ENCODE results near the gene CA7.

CA7 gene

GRCh38 chr16:66899310-66899944 is 55.2 kb downstream of the CA7 start:
- no peak for DNase-seq

GRCh38 chr16:66899945-66900710 is 55.9 kb downstream of the CA7 start:
- DNase-seq, result peak; percentile 35

- no peak for DNase-seq
Observed at GRCh38 chr16:66900721-66901441, 56.7 kb downstream of the CA7 start.

GRCh38 chr16:66901626-66902025 is 57.4 kb downstream of the CA7 start:
- DNase-seq, result no peak

- no peak for DNase-seq
Observed at GRCh38 chr16:66902648-66903543, 58.7 kb downstream of the CA7 start.
